ENCODE data around the gene ORM2. TPM values are rescaled to one million over a fixed set of nuclear protein-coding genes. Genes with fewer than 3 reads are reported as not detected.

The ORM2 gene
- total and polyA plus RNA-seq, 2 of the 13 experiments (the other 11 are each of a cell fraction or from before 2014, with no cell fraction given): 565 to 824 TPM

GRCh38 chr9:114355821-114356220 lies 26.2 kb downstream of the ORM2 start (continued):
- TF ChIP-seq PRDM10 (CRISPR knock-in tag; IDR thresholded peaks at IDR 0.05; ENCODE audit: low read depth): no peak
- TF ChIP-seq TBX3 (IDR thresholded peaks at IDR 0.05; ENCODE audit: borderline replicate concordance): no peak

- Histone ChIP-seq H2AFZ (ENCODE audit: low read length) (no peak overlapping the region), H3K4me1 (ENCODE audit: insufficient read depth, low read length) (no peaks in the 10 kb centered on the region), H3K79me2 (ENCODE audit: insufficient read depth, low read length) (no peaks in the 10 kb centered on the region), H3K4me3 (replicated peaks in 1 of 3; ENCODE audit: insufficient read depth in 1 of 3, low read depth in 2 of 3, low read length in 3 of 3) (no peak overlapping the region), H3K27me3 (ENCODE audit: control insufficient read depth in 1 of 2, insufficient read depth in 2 of 2, low read length in 2 of 2) (no peaks in the 10 kb centered on the region), H3K9me3 (ENCODE audit: low read length) (no peaks in the 10 kb centered on the region), H4K20me1 (ENCODE audit: insufficient read depth, low read length) (no peaks in the 10 kb centered on the region), H3K27ac (ENCODE audit: extremely low read length, insufficient read depth, low read length) (no peak overlapping the region), H3K36me3 (replicated peaks in 1 of 2; ENCODE audit: control insufficient read depth in 1 of 2, insufficient read depth in 2 of 2, low read length in 2 of 2) (peaks cover 0 to 40% of the 10 kb centered on the region in 2 experiments; a peak in 3 of 5 replicates), H3K9ac (ENCODE audit: insufficient read depth, low read depth, low read length) (no peak overlapping the region), H3K4me2 (ENCODE audit: low read depth, low read length) (no peak overlapping the region)
- ChIA-PET POLR2A (no interaction called here), CTCF (ENCODE audit: low intra/inter-chr PET ratio, low total read pairs) (no interaction called here)
- intact Hi-C loops (cut with micrococcal nuclease; ENCODE audit: unreplicated experiment) (no loop called here), in situ Hi-C loops (cut with HindIII; ENCODE audit: extremely low pct_ligation_motif_present, low pct_unique_long_range_greater_than_20kb) (no loop called here)
- no peak for FAIRE-seq
- DNase-seq (ENCODE audit: low spot score): no peak
- WGBS (ENCODE audit: low lambda C conversion rate): 100% methylated on average over 4 of the region's 6 CpGs
- BruUV-seq (replicated peaks): no TSS peak
- no peak for TF ChIP-seq HOXA7 (CRISPR knock-in tag; IDR thresholded peaks at IDR 0.05)
- ATAC-seq: no peak
These were observed 27.1 kb downstream of the ORM2 start for GRCh38 chr9:114356792-114357191.

All from HepG2 (cell line).